SH-SY5Y (cell line): ENCODE data around the gene MMP7.

Experiments used
- GATA2 ChIP-seq: IDR thresholded peaks from 2 replicates; pipeline ENCODE4 v1.6.1; 2011; ENCODE audit warnings: mild to moderate bottlenecking, low read depth, low read length
- GATA3 ChIP-seq: IDR thresholded peaks from 2 replicates; pipeline ENCODE4 v1.6.1; 2011; ENCODE audit warnings: low read depth, mild to moderate bottlenecking, low read length, moderate library complexity

DNA sequence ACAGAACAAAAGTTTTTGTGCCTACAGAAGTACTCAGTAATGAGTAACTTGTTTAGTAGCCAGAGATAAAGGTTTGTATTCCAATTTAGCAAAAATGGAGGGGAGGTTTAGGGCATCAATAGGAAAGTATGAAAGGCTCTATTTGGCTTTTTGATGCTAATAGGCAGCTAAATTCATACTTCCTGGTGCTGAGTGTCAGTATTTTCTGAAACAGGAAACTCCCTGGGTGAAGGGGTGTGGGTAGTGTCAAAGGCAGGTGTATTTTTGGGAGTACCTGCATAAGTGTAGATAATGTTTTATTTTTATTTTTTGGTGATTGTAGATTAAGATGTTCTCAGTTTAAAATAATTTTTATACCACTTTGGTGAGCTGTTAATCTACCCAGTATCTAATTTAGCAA, 29.3 kb upstream of the MMP7 start:
- TF ChIP-seq GATA3: no peak
- TF ChIP-seq GATA2: no peak
